Neural progenitor cell (in vitro differentiated cells): ENCODE results near the gene PLPPR3.

Experiments
- EZH2 ChIP-seq: fragments of 200-600 bp; sonication (generic); IDR thresholded peaks from 2 replicates; pipeline ENCODE4 v1.6.1; 2017; ENCODE audit warnings: antibody characterized with exemption, mild to moderate bottlenecking, moderate library complexity
- TF ChIP-seq, protein P1 (sequence below): fragments of 200-600 bp; sonication (generic); IDR thresholded peaks from 2 replicates; pipeline ENCODE4 v1.5.1; 2017; ENCODE audit warnings: antibody characterized with exemption, mild to moderate bottlenecking

DNA sequence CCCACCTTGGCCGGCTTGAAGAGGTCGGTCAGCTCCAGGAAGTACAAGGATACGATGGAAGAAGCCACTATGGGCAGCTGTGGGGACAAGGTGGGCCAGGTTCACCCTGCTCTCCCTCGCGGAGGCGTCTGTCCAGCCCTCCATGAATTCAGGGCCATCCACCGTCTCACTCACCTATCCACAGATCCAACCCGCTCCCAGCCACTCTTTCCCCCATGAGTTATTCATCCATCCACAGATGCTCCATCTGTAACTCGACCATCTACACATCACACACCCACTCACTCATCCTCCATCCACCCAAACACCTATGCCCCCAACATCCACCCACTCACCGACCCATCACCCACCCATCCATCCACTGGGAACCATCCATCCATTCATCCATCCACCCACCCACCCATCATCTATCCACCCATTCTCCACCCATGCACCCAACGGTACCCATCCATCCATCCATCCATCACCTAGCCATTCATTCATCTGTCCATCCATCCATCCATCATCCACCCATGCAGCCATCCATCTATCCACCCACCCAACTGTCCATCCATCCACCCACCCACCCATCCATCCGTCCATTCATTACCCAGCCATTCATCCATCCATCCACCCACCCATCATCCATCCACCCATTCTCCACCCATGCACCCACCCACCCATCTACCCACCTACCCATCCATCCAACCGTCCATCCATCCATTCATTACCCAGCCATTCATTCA is 5.8 kb downstream of the PLPPR3 start:
- TF ChIP-seq, protein P1, sequence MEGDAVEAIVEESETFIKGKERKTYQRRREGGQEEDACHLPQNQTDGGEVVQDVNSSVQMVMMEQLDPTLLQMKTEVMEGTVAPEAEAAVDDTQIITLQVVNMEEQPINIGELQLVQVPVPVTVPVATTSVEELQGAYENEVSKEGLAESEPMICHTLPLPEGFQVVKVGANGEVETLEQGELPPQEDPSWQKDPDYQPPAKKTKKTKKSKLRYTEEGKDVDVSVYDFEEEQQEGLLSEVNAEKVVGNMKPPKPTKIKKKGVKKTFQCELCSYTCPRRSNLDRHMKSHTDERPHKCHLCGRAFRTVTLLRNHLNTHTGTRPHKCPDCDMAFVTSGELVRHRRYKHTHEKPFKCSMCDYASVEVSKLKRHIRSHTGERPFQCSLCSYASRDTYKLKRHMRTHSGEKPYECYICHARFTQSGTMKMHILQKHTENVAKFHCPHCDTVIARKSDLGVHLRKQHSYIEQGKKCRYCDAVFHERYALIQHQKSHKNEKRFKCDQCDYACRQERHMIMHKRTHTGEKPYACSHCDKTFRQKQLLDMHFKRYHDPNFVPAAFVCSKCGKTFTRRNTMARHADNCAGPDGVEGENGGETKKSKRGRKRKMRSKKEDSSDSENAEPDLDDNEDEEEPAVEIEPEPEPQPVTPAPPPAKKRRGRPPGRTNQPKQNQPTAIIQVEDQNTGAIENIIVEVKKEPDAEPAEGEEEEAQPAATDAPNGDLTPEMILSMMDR: no peak
- TF ChIP-seq EZH2: no peak
